ENCODE data around the gene ABCC8. TPM values are rescaled to one million over a fixed set of nuclear protein-coding genes. Genes with fewer than 3 reads are reported as not detected.

Gene ABCC8
- total and polyA plus RNA-seq, 2 donors from 2014 or later = 1.3 to 3.2 TPM

GRCh38 chr11:17498475-17498874 lies 21.8 kb upstream of the ABCC8 start:
- H3K27ac ChIP-seq (ENCODE audit: low read depth in 2 of 2, low read length in 2 of 2) = no peak overlapping the region
- TF ChIP-seq CTCF (IDR thresholded peaks at IDR 0.05; ENCODE audit: borderline replicate concordance, extremely low read depth, insufficient read depth) = no peak
- no peaks in the 10 kb centered on the region for H3K36me3 ChIP-seq (ENCODE audit: control insufficient read depth in 2 of 3, insufficient read depth in 3 of 3, low read length in 3 of 3)
- no peak for FAIRE-seq
- no peaks in the 10 kb centered on the region for H3K27me3 ChIP-seq (ENCODE audit: control insufficient read depth, insufficient read depth, low read length)
- DNase-seq = peak in 1 of 5 donors; percentile 29
- H3K9me3 ChIP-seq (ENCODE audit: control insufficient read depth in 2 of 3, insufficient read depth in 1 of 3, low read length in 3 of 3) = no peaks in the 10 kb centered on the region
- H3K4me3 ChIP-seq (ENCODE audit: low read length in 3 of 3) = no peak overlapping the region
- no peak overlapping the region for H3K9ac ChIP-seq (ENCODE audit: low read length in 3 of 3)
- intact Hi-C loops (cut with DNase I) = no loop called here
- no peaks in the 10 kb centered on the region for H3K4me1 ChIP-seq (ENCODE audit: control insufficient read depth in 2 of 3, insufficient read depth in 2 of 3, low read depth in 1 of 3, low read length in 3 of 3)

- no peak overlapping the region for H3K9ac ChIP-seq (ENCODE audit: low read length in 3 of 3)
- FAIRE-seq (no peak), DNase-seq (peak in 1 of 5 donors; percentile 27)
- no peaks in the 10 kb centered on the region for H3K9me3 ChIP-seq (ENCODE audit: control insufficient read depth in 2 of 3, insufficient read depth in 1 of 3, low read length in 3 of 3)
- H3K27me3 ChIP-seq (ENCODE audit: control insufficient read depth, insufficient read depth, low read length) = no peaks in the 10 kb centered on the region
- H3K27ac ChIP-seq (ENCODE audit: low read depth in 2 of 2, low read length in 2 of 2) = no peak overlapping the region
- intact Hi-C loops (cut with DNase I) = no loop called here
- H3K36me3 ChIP-seq (ENCODE audit: control insufficient read depth in 2 of 3, insufficient read depth in 3 of 3, low read length in 3 of 3) = no peaks in the 10 kb centered on the region
- H3K4me1 ChIP-seq (ENCODE audit: control insufficient read depth in 2 of 3, insufficient read depth in 2 of 3, low read depth in 1 of 3, low read length in 3 of 3) = no peaks in the 10 kb centered on the region
- TF ChIP-seq CTCF (IDR thresholded peaks at IDR 0.05; ENCODE audit: borderline replicate concordance, extremely low read depth, insufficient read depth) = no peak
- no peak overlapping the region for H3K4me3 ChIP-seq (ENCODE audit: low read length in 3 of 3)
Observed at GRCh38 chr11:17498058-17498457, 21.4 kb upstream of the ABCC8 start.

GRCh38 chr11:17496406-17496805 lies 19.8 kb upstream of the ABCC8 start:
- no peak overlapping the region for H3K27ac ChIP-seq (ENCODE audit: low read depth in 2 of 2, low read length in 2 of 2)
- H3K9ac ChIP-seq (ENCODE audit: low read length in 3 of 3) = no peak overlapping the region
- intact Hi-C loops (cut with DNase I) = no loop called here
- H3K9me3 ChIP-seq (ENCODE audit: control insufficient read depth in 2 of 3, insufficient read depth in 1 of 3, low read length in 3 of 3) = no peaks in the 10 kb centered on the region
- peaks cover 0 to 7% (median 0%) of the 10 kb centered on the region in 3 donors for H3K4me1 ChIP-seq (ENCODE audit: control insufficient read depth in 2 of 3, insufficient read depth in 2 of 3, low read depth in 1 of 3, low read length in 3 of 3)
- no peaks in the 10 kb centered on the region for H3K27me3 ChIP-seq (ENCODE audit: control insufficient read depth, insufficient read depth, low read length)
- FAIRE-seq = no peak
- peak in 2 of 5 donors; percentile 43 to 44 for DNase-seq
- TF ChIP-seq CTCF (IDR thresholded peaks at IDR 0.05; ENCODE audit: borderline replicate concordance, extremely low read depth, insufficient read depth) = no peak
- no peak overlapping the region for H3K4me3 ChIP-seq (ENCODE audit: low read length in 3 of 3)
- no peaks in the 10 kb centered on the region for H3K36me3 ChIP-seq (ENCODE audit: control insufficient read depth in 2 of 3, insufficient read depth in 3 of 3, low read length in 3 of 3)

GRCh38 chr11:17494019-17494418 lies 17.4 kb upstream of the ABCC8 start:
- Histone ChIP-seq H3K4me1 (ENCODE audit: control insufficient read depth in 2 of 3, insufficient read depth in 2 of 3, low read depth in 1 of 3, low read length in 3 of 3) (peaks cover 0 to 11% (median 0%) of the 10 kb centered on the region in 3 donors), H3K9ac (ENCODE audit: low read length in 3 of 3) (no peak overlapping the region), H3K27ac (ENCODE audit: low read depth in 2 of 2, low read length in 2 of 2) (no peak overlapping the region), H3K27me3 (ENCODE audit: control insufficient read depth, insufficient read depth, low read length) (no peaks in the 10 kb centered on the region), H3K9me3 (ENCODE audit: control insufficient read depth in 2 of 3, insufficient read depth in 1 of 3, low read length in 3 of 3) (no peaks in the 10 kb centered on the region), H3K4me3 (ENCODE audit: low read length in 3 of 3) (no peak overlapping the region), H3K36me3 (ENCODE audit: control insufficient read depth in 2 of 3, insufficient read depth in 3 of 3, low read length in 3 of 3) (no peaks in the 10 kb centered on the region)
- no peak for TF ChIP-seq CTCF (IDR thresholded peaks at IDR 0.05; ENCODE audit: borderline replicate concordance, extremely low read depth, insufficient read depth)
- FAIRE-seq (no peak), DNase-seq (no peak)
- intact Hi-C loops (cut with DNase I) = no loop called here

All from kidney (tissue), 14 donors.